Fibroblast of lung (primary cell): Measurements from ENCODE around the gene UBTF. TPM values are rescaled to one million over a fixed set of nuclear protein-coding genes. Genes with fewer than 3 reads are reported as not detected.

Experiments used
- DNase-seq, 2 donors: peaks; one replicate each; pipeline versions ENCODE4 v3.0.0 to v3.0.0-alpha.2; 2010; ENCODE audit warnings: low read depth in 2 of 2
- H2AFZ ChIP-seq: 2 replicates; pipeline ENCODE4 v1.5.1; 2012; ENCODE audit warnings: low read length, control low read depth, inconsistent platforms
- H3K27ac ChIP-seq: 2 replicates; pipeline ENCODE4 v1.5.1; 2011; ENCODE audit warnings: low read length, control low read depth; ENCODE audit not compliant: insufficient read depth
- H3K27me3 ChIP-seq: 2 replicates; pipeline ENCODE4 v1.5.1; 2011; ENCODE audit warnings: mild to moderate bottlenecking, low read length; ENCODE audit not compliant: control insufficient read depth, insufficient read depth
- H3K36me3 ChIP-seq: 2 replicates; pipeline ENCODE4 v1.5.1; 2011; ENCODE audit warnings: low read length; ENCODE audit not compliant: control insufficient read depth, insufficient read depth
- H3K4me1 ChIP-seq: 2 replicates; pipeline ENCODE4 v1.5.1; 2011; ENCODE audit warnings: low read length; ENCODE audit not compliant: control insufficient read depth, insufficient read depth; ENCODE audit errors: extremely low read depth
- H3K4me2 ChIP-seq: 2 replicates; pipeline ENCODE4 v1.5.1; 2011; ENCODE audit warnings: low read length, control low read depth; ENCODE audit not compliant: insufficient read depth; ENCODE audit errors: extremely low read depth
- H3K4me3 ChIP-seq, 4 experiments: fragments of 200-600 bp in 1 of 4; sonication (generic) in 1 of 4; replicated peaks in 1 of 4; 2 replicates each; pipeline ENCODE4 v1.5.1; 2011 to 2016; ENCODE audit warnings: low read length in 4 of 4, low read depth in 3 of 4, mild to moderate bottlenecking in 3 of 4, control low read depth in 2 of 4, inconsistent platforms in 1 of 4, mixed read lengths in 1 of 4; ENCODE audit not compliant: insufficient read depth in 1 of 4; ENCODE audit errors: control extremely low read depth in 1 of 4
- H3K79me2 ChIP-seq: 2 replicates; pipeline ENCODE4 v1.5.1; 2012; ENCODE audit warnings: mild to moderate bottlenecking, low read length, inconsistent platforms; ENCODE audit not compliant: control insufficient read depth, insufficient read depth
- H3K9ac ChIP-seq: 2 replicates; pipeline ENCODE4 v1.5.1; 2011; ENCODE audit warnings: mild to moderate bottlenecking, low read length, control low read depth; ENCODE audit not compliant: insufficient read depth
- H3K9me3 ChIP-seq: 2 replicates; pipeline ENCODE4 v1.5.1; 2012; ENCODE audit warnings: low read depth, low read length; ENCODE audit not compliant: control insufficient read depth, insufficient read depth
- H4K20me1 ChIP-seq: 2 replicates; pipeline ENCODE4 v1.5.1; 2011; ENCODE audit warnings: low read length; ENCODE audit not compliant: control insufficient read depth, insufficient read depth; ENCODE audit errors: extremely low read depth
- EZH2 ChIP-seq: IDR thresholded peaks from 2 replicates; pipeline ENCODE4 v1.5.1; 2012; ENCODE audit warnings: low read length, control low read depth, mild to moderate bottlenecking; ENCODE audit errors: missing control alignments
- polyA plus RNA-seq, 2 donors: library from polyadenylated mRNA; depleted of rRNA in 1 of 2; stranded (reverse) in 1 of 2; unstranded in 1 of 2; fragments of >200 nt; gene quantifications; 2 replicates each; pipeline ENCODE4 v1.2.1, GENCODE V29; 2011 to 2012; ENCODE audit warnings: missing spikeins in 1 of 2
- total RNA-seq: library from RNA; depleted of rRNA; stranded (reverse); fragments of >200 nt; gene quantifications from 2 replicates; pipeline ENCODE4 v1.2.1, GENCODE V29; 2014
- TF ChIP-seq, protein P1 (sequence below), 2 donors: IDR thresholded peaks in 1 of 2; conservative IDR thresholded peaks in 1 of 2; 1 replicate in 1 of 2; 2 replicates in 1 of 2; pipeline ENCODE4 v1.5.1; 2011 to 2012; ENCODE audit warnings: low read length in 2 of 2, control low read depth in 1 of 2, inconsistent platforms in 1 of 2, low read depth in 1 of 2, mild to moderate bottlenecking in 1 of 2

UBTF gene
- total and polyA plus RNA-seq, 2 donors (not counting 1 experiment from before 2014, with no cell fraction given), result 25.1 to 42.1 TPM

GRCh38 chr17:44178133-44178532 is 41.3 kb downstream of the UBTF start:
- H4K20me1 ChIP-seq, result no peaks in the 10 kb centered on the region
- DNase-seq, result no peak
- H2AFZ ChIP-seq, result no peak overlapping the region
- TF ChIP-seq, protein P1, sequence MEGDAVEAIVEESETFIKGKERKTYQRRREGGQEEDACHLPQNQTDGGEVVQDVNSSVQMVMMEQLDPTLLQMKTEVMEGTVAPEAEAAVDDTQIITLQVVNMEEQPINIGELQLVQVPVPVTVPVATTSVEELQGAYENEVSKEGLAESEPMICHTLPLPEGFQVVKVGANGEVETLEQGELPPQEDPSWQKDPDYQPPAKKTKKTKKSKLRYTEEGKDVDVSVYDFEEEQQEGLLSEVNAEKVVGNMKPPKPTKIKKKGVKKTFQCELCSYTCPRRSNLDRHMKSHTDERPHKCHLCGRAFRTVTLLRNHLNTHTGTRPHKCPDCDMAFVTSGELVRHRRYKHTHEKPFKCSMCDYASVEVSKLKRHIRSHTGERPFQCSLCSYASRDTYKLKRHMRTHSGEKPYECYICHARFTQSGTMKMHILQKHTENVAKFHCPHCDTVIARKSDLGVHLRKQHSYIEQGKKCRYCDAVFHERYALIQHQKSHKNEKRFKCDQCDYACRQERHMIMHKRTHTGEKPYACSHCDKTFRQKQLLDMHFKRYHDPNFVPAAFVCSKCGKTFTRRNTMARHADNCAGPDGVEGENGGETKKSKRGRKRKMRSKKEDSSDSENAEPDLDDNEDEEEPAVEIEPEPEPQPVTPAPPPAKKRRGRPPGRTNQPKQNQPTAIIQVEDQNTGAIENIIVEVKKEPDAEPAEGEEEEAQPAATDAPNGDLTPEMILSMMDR (conservative IDR thresholded peaks at IDR 0.05 in 1 of 2, IDR thresholded peaks at IDR 0.05 in 1 of 2; ENCODE audit: low read depth in 1 of 2, low read length in 2 of 2), result no peak
- no peak for TF ChIP-seq EZH2
- H3K27me3 ChIP-seq, result no peaks in the 10 kb centered on the region
- H3K79me2 ChIP-seq, result no peaks in the 10 kb centered on the region
- H3K4me3 ChIP-seq, result no peak overlapping the region
- no peak overlapping the region for H3K4me2 ChIP-seq
- H3K9me3 ChIP-seq, result no peaks in the 10 kb centered on the region
- H3K27ac ChIP-seq, result no peak overlapping the region
- peaks cover 6% of the 10 kb centered on the region for H3K36me3 ChIP-seq
- no peak overlapping the region for H3K9ac ChIP-seq
- H3K4me1 ChIP-seq, result no peaks in the 10 kb centered on the region

DNA sequence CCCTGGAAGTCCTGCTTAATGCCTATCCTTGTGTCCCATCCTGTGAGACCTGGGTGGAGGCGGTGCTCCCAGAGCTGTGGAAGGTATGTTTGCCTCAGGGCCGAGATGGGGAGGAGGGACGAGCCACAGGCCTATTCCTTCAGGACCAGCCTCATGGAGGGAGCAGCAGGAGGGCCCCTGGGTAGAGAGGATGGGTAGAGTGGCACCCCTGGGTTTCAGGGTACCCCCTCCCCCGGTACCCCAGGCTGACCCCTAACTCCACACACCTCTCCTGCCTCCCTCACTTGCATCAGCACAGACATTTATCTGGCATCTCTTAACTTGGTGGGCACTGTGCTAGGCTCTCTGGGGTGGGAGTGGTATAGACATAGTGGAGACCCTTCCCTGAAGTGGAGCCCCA is 41.8 kb downstream of the UBTF start:
- peaks cover 6% of the 10 kb centered on the region for H3K36me3 ChIP-seq
- no peak overlapping the region for H3K4me2 ChIP-seq
- no peaks in the 10 kb centered on the region for H3K79me2 ChIP-seq
- TF ChIP-seq, protein P1 (conservative IDR thresholded peaks at IDR 0.05 in 1 of 2, IDR thresholded peaks at IDR 0.05 in 1 of 2; ENCODE audit: low read depth in 1 of 2, low read length in 2 of 2), result no peak
- no peak for TF ChIP-seq EZH2
- H3K27ac ChIP-seq, result no peak overlapping the region
- H3K27me3 ChIP-seq, result no peaks in the 10 kb centered on the region
- H3K4me1 ChIP-seq, result no peaks in the 10 kb centered on the region
- no peaks in the 10 kb centered on the region for H3K9me3 ChIP-seq
- DNase-seq, result no peak
- no peaks in the 10 kb centered on the region for H4K20me1 ChIP-seq
- no peak overlapping the region for H2AFZ ChIP-seq
- no peak overlapping the region for H3K4me3 ChIP-seq
- H3K9ac ChIP-seq, result no peak overlapping the region

GRCh38 chr17:44176671-44177501 is 42.6 kb downstream of the UBTF start:
- Histone ChIP-seq H2AFZ (no peak overlapping the region), H3K9ac (no peak overlapping the region), H3K79me2 (no peaks in the 10 kb centered on the region), H3K4me2 (no peak overlapping the region), H3K27me3 (no peaks in the 10 kb centered on the region), H3K36me3 (peaks cover 6% of the 10 kb centered on the region), H3K4me1 (no peaks in the 10 kb centered on the region), H3K27ac (no peak overlapping the region), H3K9me3 (no peaks in the 10 kb centered on the region), H3K4me3 (no peak overlapping the region), H4K20me1 (no peaks in the 10 kb centered on the region)
- no peak for DNase-seq
- no peak for TF ChIP-seq EZH2
- TF ChIP-seq, protein P1 (conservative IDR thresholded peaks at IDR 0.05 in 1 of 2, IDR thresholded peaks at IDR 0.05 in 1 of 2; ENCODE audit: low read depth in 1 of 2, low read length in 2 of 2), result no peak
